GM21381 (cell line): Measurements from ENCODE around the gene CEMIP2.

ENCODE experiments used
- ATAC-seq: cut with Tn5 transposase; IDR thresholded peaks from one replicate; pipeline ENCODE4 v1.9.1; 2021; ENCODE audit warnings: mild to moderate bottlenecking, moderate library complexity; ENCODE audit not compliant: unreplicated experiment

Gene CEMIP2

DNA sequence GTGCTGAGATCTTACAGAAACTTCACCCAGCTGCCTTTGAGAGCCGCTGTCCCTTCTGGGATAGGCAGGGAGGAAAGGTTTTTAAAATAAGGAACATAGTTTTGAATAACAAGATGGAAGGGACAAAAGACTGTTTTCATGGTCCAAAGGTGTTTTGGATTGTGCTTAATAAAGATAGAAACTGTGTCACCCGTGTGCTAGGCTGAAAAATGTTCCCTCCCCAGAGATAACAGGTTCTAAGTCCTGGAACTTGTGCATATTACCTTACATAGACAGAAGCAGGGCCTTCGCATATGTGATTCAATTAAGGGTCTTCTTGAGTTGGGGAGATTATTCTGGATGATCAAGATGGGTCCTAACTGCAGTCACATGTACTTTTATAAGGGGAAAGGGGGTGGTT is 1.9 kb upstream of the CEMIP2 start:
- no peak for ATAC-seq

GRCh38 chr9:71769175-71770161 is 1.2 kb upstream of the CEMIP2 start:
- peak; percentile 45 for ATAC-seq

- ATAC-seq = no peak
Measured at GRCh38 chr9:71767776-71768321, 464 bp downstream of the CEMIP2 start.

- ATAC-seq = no peak
Measured at GRCh38 chr9:71767163-71767775, 1.0 kb downstream of the CEMIP2 start.

DNA sequence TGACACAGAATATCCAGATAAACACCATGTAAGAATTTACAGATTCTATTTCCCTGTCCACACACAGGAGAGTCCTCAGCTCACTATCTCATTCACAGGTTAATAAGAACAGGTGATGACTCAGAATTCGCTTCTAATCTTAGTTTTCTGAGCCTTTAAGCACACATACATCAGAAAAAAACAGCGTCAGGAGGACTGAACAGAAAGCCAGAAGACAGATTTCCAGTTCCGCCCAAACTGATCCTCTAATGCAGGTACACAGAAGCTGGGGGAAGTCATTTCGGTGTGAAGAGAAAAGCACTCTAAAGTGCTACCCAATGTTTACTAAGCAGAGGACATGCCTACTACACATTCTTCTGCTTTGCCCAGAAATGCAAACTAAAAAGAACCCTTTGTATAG is 1.6 kb downstream of the CEMIP2 start:
- ATAC-seq = peak; percentile 21

DNA sequence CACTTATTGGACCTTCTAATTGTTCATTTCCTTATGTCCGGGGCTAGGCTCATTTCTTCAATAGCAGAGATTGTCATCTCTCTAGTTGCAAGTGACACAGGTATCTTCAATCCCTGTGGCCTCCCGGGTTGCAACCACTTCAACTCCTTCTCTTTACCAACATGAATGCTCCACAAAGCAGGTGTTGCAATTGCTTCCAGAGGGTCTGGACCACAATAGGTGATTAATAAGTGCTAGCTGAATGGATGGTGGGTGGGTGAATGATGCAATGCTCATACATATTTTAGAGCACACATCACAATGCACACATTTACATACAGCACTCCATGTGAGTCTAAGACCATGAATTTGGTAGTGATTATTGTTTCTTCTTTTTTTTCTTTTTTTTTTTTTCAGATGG is 2.6 kb downstream of the CEMIP2 start:
- no peak for ATAC-seq

- no peak for ATAC-seq
Measured at GRCh38 chr9:71764891-71765290, 3.4 kb downstream of the CEMIP2 start.

DNA sequence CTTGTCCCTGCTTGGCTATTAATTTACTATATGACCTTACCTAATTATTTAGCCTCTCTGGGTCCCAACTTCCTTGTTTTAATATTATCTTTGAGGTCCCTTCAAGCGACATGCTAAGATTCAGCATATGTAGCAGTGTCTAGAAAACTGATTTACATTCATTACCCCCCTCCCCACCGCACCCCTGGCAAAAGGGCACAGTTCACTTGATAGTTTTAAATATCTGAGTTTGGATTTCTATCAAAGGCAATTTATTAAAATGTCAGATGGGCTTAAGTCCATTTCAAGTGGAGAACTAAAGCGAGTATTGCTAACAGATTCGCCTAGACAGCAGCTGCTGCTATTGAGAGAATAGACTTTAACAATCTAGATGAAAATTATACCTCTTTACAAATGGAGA is 3.9 kb downstream of the CEMIP2 start:
- ATAC-seq = no peak

- ATAC-seq = no peak
Measured at GRCh38 chr9:71763832-71764231, 4.5 kb downstream of the CEMIP2 start.

GRCh38 chr9:71762900-71763653 is 5.2 kb downstream of the CEMIP2 start:
- no peak for ATAC-seq

DNA sequence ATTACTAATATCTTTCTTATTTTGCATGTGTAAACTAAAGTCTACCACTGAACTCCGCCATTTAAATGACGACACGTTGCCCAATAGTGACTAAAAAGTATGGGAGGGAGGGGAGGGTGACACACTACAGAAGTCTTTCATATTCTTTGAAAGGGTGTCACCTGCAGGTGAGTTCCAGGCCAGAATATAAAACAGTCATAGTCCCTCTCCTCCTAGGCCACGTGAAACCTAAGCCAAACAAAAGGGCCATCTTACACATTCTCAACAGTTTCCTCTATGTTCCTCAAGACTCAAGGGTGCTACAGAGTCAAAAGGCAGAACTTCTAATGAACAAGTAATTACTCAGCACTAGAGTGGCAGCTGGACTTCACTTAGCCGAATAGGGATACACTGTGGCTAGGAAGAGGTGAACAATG is 6.4 kb downstream of the CEMIP2 start:
- no peak for ATAC-seq

DNA sequence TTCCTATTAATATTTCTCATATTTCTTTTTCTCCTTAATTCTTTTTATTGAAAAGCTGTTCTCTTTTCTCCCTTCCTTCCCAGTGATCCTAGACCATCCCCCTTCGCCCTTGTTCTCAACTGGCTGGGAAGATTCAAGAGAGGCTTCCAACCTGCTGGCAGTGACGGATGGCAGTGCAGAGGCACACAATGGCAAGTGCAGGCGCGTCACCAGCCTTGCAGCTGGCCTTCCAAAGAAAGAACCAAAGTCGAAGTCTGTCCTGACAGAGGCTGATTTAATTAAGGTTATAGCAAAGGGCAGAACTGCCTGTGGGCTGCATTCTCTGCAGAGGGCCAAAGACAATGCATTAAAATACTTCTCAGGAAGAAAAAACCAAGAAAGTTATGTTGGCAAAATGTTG is 7.4 kb downstream of the CEMIP2 start:
- no peak for ATAC-seq

- no peak for ATAC-seq
Measured at GRCh38 chr9:71758785-71759184, 9.5 kb downstream of the CEMIP2 start.

GRCh38 chr9:71758277-71758676 is 10.0 kb downstream of the CEMIP2 start:
- no peak for ATAC-seq

- ATAC-seq = no peak
Measured at GRCh38 chr9:71756753-71757152, 11.6 kb downstream of the CEMIP2 start.

DNA sequence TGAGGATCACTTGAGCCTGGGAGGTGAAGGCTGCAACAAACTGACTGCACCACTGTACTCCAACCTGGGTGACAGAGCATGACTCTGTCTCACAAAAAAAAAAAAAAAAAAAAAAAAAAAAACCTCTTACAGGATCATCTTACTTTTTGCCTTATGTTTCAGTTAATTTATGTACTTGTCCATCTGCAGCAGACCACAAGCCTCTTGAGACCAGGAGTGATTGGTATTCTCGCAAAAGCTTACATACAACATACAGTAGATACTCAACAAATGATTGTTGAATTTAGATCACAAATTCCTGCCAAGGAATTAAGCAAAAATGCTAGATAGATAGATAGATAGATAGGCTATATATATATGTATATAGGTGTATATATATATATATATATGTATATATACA is 12.4 kb downstream of the CEMIP2 start:
- ATAC-seq = no peak

- no peak for ATAC-seq
Measured at GRCh38 chr9:71755230-71755629, 13.1 kb downstream of the CEMIP2 start.

- no peak for ATAC-seq
Measured at GRCh38 chr9:71754151-71754550, 14.2 kb downstream of the CEMIP2 start.

DNA sequence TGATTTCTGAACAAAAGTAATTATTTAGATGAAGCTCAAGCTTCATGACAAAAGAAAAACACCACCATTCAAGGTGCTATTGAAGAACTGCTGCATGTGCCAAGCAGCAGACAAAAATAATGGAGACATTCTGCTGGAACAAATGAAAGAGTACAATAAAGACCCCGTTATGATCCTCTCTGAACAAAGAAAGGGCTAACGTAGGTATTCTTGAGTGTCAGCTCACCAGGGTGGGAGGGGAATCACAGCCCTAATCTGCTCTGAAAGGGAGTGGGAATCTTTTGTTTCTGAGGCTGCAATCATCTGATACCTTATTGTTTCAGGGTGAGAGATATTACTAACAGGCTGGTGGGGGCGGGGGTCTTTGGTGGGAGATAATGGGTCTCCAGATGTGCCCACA is 15.4 kb downstream of the CEMIP2 start:
- ATAC-seq = no peak

DNA sequence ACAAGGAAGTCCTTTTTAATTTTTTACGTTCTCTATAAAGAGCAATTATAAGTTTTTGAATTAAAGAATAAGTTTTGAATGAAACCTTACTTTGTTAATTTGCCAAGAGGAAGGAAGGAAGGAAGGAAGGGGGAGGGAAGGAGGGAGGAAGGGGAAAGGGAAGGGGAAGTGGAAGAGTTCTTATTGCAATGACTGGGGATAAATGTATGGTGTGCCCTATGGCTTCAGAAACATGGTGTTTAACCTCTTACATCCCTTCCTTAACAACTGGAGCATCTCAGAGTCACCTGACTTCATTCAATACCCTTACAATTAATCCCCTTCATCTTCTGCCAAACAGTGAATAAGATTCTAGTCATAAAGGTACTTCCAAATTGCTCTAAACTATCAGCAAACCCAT is 16.0 kb downstream of the CEMIP2 start:
- ATAC-seq = no peak

GRCh38 chr9:71748280-71748743 is 20.0 kb downstream of the CEMIP2 start:
- no peak for ATAC-seq
